ENCODE data around the gene NWD2. TPM values are rescaled to one million over a fixed set of nuclear protein-coding genes. Genes with fewer than 3 reads are reported as not detected.

NWD2 gene
- polyA plus RNA-seq, 1 donor from 2014 or later, result 0.06 TPM

- no peaks in the 10 kb centered on the region for H3K27me3 ChIP-seq (ENCODE audit: insufficient read depth, low read depth, low read length)
- no peaks in the 10 kb centered on the region for H3K9me2 ChIP-seq (ENCODE audit: insufficient read depth, low read length)
- H4K20me1 ChIP-seq (ENCODE audit: insufficient read depth), result no peaks in the 10 kb centered on the region
Measured at GRCh38 chr4:37268319-37268718, 23.8 kb downstream of the NWD2 start.

GRCh38 chr4:37279121-37279520 is 34.6 kb downstream of the NWD2 start:
- no peaks in the 10 kb centered on the region for H3K79me2 ChIP-seq (replicated peaks; ENCODE audit: insufficient read depth, low read length)
- TF ChIP-seq RAD21 (conservative IDR thresholded peaks at IDR 0.05) (no peak), SMC3 (conservative IDR thresholded peaks at IDR 0.05; ENCODE audit: poor library complexity) (no peak), EZH2 (IDR thresholded peaks at IDR 0.05; ENCODE audit: borderline replicate concordance, insufficient read depth, low read length, poor library complexity, severe bottlenecking) (no peak), EP300 (conservative IDR thresholded peaks at IDR 0.05; ENCODE audit: poor library complexity, severe bottlenecking) (no peak), CTCF (IDR thresholded peaks at IDR 0.05; ENCODE audit: poor library complexity, severe bottlenecking) (no peak)
- no peak overlapping the region for H3K4me3 ChIP-seq (ENCODE audit: low read length)
- H3K36me3 ChIP-seq (ENCODE audit: insufficient read depth, low read length), result no peaks in the 10 kb centered on the region
- no peaks in the 10 kb centered on the region for H3K9me3 ChIP-seq (ENCODE audit: low read length)
- H3K27me3 ChIP-seq (ENCODE audit: insufficient read depth, low read depth, low read length), result no peaks in the 10 kb centered on the region
- H4K20me1 ChIP-seq (ENCODE audit: insufficient read depth), result no peaks in the 10 kb centered on the region
- H3K9ac ChIP-seq (ENCODE audit: low read length), result no peak overlapping the region
- no peak overlapping the region for H3K27ac ChIP-seq (ENCODE audit: low read length)
- H2AFZ ChIP-seq (ENCODE audit: low read depth, low read length), result no peak overlapping the region
- no peaks in the 10 kb centered on the region for H3K9me2 ChIP-seq (ENCODE audit: insufficient read depth, low read length)
- no peaks in the 10 kb centered on the region for H3F3A ChIP-seq (ENCODE audit: insufficient read depth, low read length, poor library complexity, severe bottlenecking)
- no peak overlapping the region for H3K4me2 ChIP-seq (ENCODE audit: low read length)

More at GRCh38 chr4:37268319-37268718, 23.8 kb downstream of the NWD2 start:
- no peak for TF ChIP-seq EP300 (conservative IDR thresholded peaks at IDR 0.05; ENCODE audit: poor library complexity, severe bottlenecking)
- TF ChIP-seq POLR2AphosphoS5 (IDR thresholded peaks at IDR 0.05), result no peak
- no peak for TF ChIP-seq MXI1 (conservative IDR thresholded peaks at IDR 0.05; ENCODE audit: poor library complexity, severe bottlenecking)
- TF ChIP-seq CTCF (IDR thresholded peaks at IDR 0.05; ENCODE audit: poor library complexity, severe bottlenecking), result no peak
- TF ChIP-seq SMC3 (conservative IDR thresholded peaks at IDR 0.05; ENCODE audit: poor library complexity), result no peak
- no peak for TF ChIP-seq EZH2 (IDR thresholded peaks at IDR 0.05; ENCODE audit: borderline replicate concordance, insufficient read depth, low read length, poor library complexity, severe bottlenecking)
- TF ChIP-seq TAF1 (IDR thresholded peaks at IDR 0.05; ENCODE audit: low read depth), result no peak
- no peak for TF ChIP-seq REST (IDR thresholded peaks at IDR 0.05; ENCODE audit: borderline replicate concordance)
- no peaks in the 10 kb centered on the region for H3F3A ChIP-seq (ENCODE audit: insufficient read depth, low read length, poor library complexity, severe bottlenecking)
- H3K36me3 ChIP-seq (ENCODE audit: insufficient read depth, low read length), result no peaks in the 10 kb centered on the region
- H3K4me3 ChIP-seq (ENCODE audit: low read length), result no peak overlapping the region
- no peak overlapping the region for H3K9ac ChIP-seq (ENCODE audit: low read length)
- H3K4me2 ChIP-seq (ENCODE audit: low read length), result no peak overlapping the region
- no peaks in the 10 kb centered on the region for H3K79me2 ChIP-seq (replicated peaks; ENCODE audit: insufficient read depth, low read length)
- H3K9me3 ChIP-seq (ENCODE audit: low read length), result no peaks in the 10 kb centered on the region
- no peak overlapping the region for H3K27ac ChIP-seq (ENCODE audit: low read length)
- no peak overlapping the region for H2AFZ ChIP-seq (ENCODE audit: low read depth, low read length)
